Smooth muscle cell of the pulmonary artery (primary cell): ENCODE measurements around the gene FBXO28. TPM values are rescaled to one million over a fixed set of nuclear protein-coding genes. Genes with fewer than 3 reads are reported as not detected.

ENCODE experiments used
- total RNA-seq: library from RNA; depleted of rRNA; stranded (reverse); fragments of >200 nt; gene quantifications from 2 replicates; pipeline ENCODE4 v1.2.3, GENCODE V29; 2014

FBXO28 gene, protein sequence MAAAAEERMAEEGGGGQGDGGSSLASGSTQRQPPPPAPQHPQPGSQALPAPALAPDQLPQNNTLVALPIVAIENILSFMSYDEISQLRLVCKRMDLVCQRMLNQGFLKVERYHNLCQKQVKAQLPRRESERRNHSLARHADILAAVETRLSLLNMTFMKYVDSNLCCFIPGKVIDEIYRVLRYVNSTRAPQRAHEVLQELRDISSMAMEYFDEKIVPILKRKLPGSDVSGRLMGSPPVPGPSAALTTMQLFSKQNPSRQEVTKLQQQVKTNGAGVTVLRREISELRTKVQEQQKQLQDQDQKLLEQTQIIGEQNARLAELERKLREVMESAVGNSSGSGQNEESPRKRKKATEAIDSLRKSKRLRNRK
- total RNA-seq, result 34.2 and 39.4 TPM in 2 replicates

DNA sequence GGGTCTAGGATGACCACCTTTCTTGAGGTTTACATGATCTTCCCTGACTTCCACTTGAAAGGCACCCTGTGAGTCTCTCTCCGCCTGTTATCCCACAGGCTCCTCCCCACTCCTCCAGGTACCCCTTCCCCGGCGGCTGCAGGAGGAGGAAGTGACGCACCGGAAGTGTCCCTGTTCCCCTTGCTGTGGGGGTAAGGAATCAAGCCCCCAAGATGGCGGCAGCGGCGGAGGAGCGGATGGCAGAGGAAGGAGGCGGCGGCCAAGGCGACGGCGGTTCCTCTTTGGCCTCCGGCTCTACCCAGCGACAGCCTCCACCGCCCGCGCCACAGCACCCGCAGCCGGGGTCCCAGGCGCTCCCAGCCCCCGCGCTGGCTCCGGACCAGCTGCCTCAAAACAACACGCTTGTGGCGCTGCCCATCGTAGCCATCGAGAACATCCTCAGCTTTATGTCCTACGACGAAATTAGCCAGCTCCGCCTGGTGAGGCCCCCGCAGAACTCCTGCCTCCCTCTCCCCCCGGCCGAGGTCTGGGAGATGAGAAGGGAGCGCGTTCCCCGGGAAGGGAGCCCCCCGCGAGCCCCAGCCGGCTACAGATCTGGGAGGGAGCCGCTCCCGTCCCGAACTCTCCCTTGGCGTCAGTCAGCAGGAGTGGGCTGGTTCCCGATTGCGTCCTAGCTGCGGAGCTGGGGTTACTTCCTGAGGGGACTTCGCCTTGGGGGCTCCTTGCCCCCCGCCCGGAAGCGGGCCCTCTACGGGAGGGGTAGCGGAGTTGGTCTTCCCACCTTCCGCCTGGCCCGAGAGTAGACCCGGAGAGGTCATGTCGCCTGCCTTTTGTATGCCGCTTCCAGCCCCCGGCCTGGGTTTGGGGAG, at the start of gene FBXO28:
Gene FBXO28, plus strand, starts transcription at position 194 of the 869 bp plus-strand sequence. Its CDS starts 19 bp downstream, at position 213.

DNA sequence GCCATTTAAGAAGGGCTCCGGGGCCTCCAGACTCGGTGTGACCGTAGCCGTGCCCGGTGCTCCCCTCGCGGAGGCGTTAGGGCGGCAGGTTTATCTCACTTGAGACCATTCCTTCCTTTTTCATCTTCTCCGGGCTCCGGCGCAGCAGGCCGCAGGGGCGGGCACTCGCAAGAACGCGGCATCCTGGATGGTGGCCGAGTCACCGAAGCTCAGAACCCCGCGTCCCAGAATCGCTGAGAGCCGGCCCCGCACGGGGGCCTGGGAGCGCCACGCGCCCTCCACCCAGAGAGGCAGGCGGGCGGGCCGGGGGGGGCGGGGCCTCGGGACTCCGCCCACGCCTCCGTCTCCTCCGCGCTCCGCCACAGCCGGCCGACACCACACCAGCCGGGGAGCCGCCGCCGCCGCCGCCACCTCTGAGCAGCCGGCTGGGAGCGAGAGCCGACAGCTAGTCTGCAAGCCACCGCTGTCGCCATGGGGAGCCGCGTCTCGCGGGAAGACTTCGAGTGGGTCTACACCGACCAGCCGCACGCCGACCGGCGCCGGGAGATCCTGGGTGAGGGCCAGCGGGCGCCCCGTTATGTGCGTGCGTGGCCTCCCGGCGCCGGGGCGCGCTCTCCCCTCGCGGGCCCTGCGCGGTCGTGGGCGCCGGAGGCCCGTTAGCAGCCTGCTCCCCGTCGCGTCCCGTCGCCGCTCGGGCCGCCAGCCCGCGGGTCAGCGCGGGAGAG, 69.1 kb downstream of the FBXO28 start, which contains the start of gene DEGS1:
Gene DEGS1, plus strand, starts transcription at position 375 of the 725 bp plus-strand sequence. Its CDS starts 97 bp downstream, at position 472.

Other genes with a start within 250 kb of the FBXO28 start
- 80.2 and 101 TPM in 2 replicates for gene DEGS1, start 69.1 kb downstream of the FBXO28 start, total RNA-seq
- gene NVL, start 216.1 kb downstream of the FBXO28 start, total RNA-seq, result 16.3 and 16.4 TPM in 2 replicates
- gene CNIH4, start 242.8 kb downstream of the FBXO28 start, total RNA-seq, result 59.5 and 72.9 TPM in 2 replicates